Activated CD4-positive, alpha-beta T cell treated with anti-CD3 and anti-CD28 coated beads, Interleukin-2, amount 10 ng/mL, durations not matched to agents 24 days and 14 days (primary cell): ENCODE measurements around the gene CES2. TPM values are rescaled to one million over a fixed set of nuclear protein-coding genes. Genes with fewer than 3 reads are reported as not detected.
A peak's percentile ranks its signal among the peaks of the same experiment; 100 is the strongest.
"Not testable (repeated sequence)": the region's sequence is repeated elsewhere in the genome, so short reads cannot be mapped to it uniquely, and the experiment has no call there.

Source experiments
- DNase-seq: peaks from one replicate; pipeline ENCODE4 v3.0.0; 2022
- H3K27ac Mint-ChIP-seq: one replicate; pipeline ENCODE4 v1.8.0; 2022; ENCODE audit warnings: mild to moderate bottlenecking, mixed read lengths
- H3K27me3 Mint-ChIP-seq: one replicate; pipeline ENCODE4 v1.8.0; 2022; ENCODE audit warnings: mixed read lengths
- H3K36me3 Mint-ChIP-seq: one replicate; pipeline ENCODE4 v1.8.0; 2022; ENCODE audit warnings: low read depth, mild to moderate bottlenecking, mixed read lengths
- H3K4me1 Mint-ChIP-seq: one replicate; pipeline ENCODE4 v1.8.0; 2021; ENCODE audit warnings: mixed read lengths
- H3K4me3 Mint-ChIP-seq: one replicate; pipeline ENCODE4 v1.8.0; 2022; ENCODE audit warnings: mild to moderate bottlenecking, moderate library complexity, mixed read lengths
- H3K9me3 Mint-ChIP-seq: one replicate; pipeline ENCODE4 v1.8.0; 2021; ENCODE audit warnings: mixed read lengths
- intact Hi-C: fragments of 100-400 bp; cut with micrococcal nuclease; formaldehyde crosslinking; loops from one replicate; pipeline ENCODE4 v1.15.1; 2023
- total RNA-seq: library from RNA; stranded (reverse); gene quantifications from 2 replicates; pipeline ENCODE4 v1.2.3, GENCODE V29; 2022

The CES2 gene
- total RNA-seq, 1 donor from 2014 or later: 33.6 TPM

- no peak for DNase-seq
- no peaks in the 10 kb centered on the region for H3K27me3 Mint-ChIP-seq
- peak within 1 kb of the TSS; percentile 97 for H3K27ac Mint-ChIP-seq
- H3K9me3 Mint-ChIP-seq: peaks cover 4% of the 10 kb centered on the region
- H3K4me1 Mint-ChIP-seq: peaks cover 45% of the 10 kb centered on the region
- intact Hi-C loops: no loop called here
- H3K4me3 Mint-ChIP-seq: peak within 1 kb of the TSS; percentile 21
- H3K36me3 Mint-ChIP-seq: peaks cover 10% of the 10 kb centered on the region
These were observed 53.0 kb downstream of the CES2 start, which contains the start of gene CES4A for GRCh38 chr16:66988197-66988788. CES4A (plus strand) TSS chr16:66988589; CDS start chr16:66988773, 184 bp downstream.

- peaks cover 21% of the 10 kb centered on the region for H3K4me1 Mint-ChIP-seq
- H3K4me3 Mint-ChIP-seq: no peak overlapping the region
- peaks cover 4% of the 10 kb centered on the region for H3K9me3 Mint-ChIP-seq
- no peak for DNase-seq
- peaks cover 4% of the 10 kb centered on the region for H3K36me3 Mint-ChIP-seq
- intact Hi-C loops: no loop called here
- no peak overlapping the region for H3K27ac Mint-ChIP-seq
- H3K27me3 Mint-ChIP-seq: no peaks in the 10 kb centered on the region
These were observed 56.3 kb downstream of the CES2 start for GRCh38 chr16:66991545-66992077.

- H3K27me3 Mint-ChIP-seq, H3K4me3 Mint-ChIP-seq, H3K27ac Mint-ChIP-seq, intact Hi-C loops, DNase-seq, H3K4me1 Mint-ChIP-seq, H3K36me3 Mint-ChIP-seq, H3K9me3 Mint-ChIP-seq: not testable (repeated sequence)
These were observed 58.2 kb downstream of the CES2 start for GRCh38 chr16:66993558-66993957.

Other genes with a start within 250 kb of the CES2 start
- 3.5 and 5.0 TPM in 2 replicates for gene CMTM4, start 238.8 kb upstream of the CES2 start, total RNA-seq
- gene DYNC1LI2, start 183.9 kb upstream of the CES2 start, total RNA-seq: 51.4 and 56.5 TPM in 2 replicates
- 0.37 TPM in 1 of 2 replicates, not detected in the other for gene TERB1, start 133.9 kb upstream of the CES2 start, total RNA-seq
- 118 and 125 TPM in 2 replicates for gene NAE1, start 104.5 kb upstream of the CES2 start, total RNA-seq
- gene CA7, start 91.1 kb upstream of the CES2 start, total RNA-seq: 0.28 and 0.56 TPM in 2 replicates
- gene PDP2, start 55.0 kb upstream of the CES2 start, total RNA-seq: 48.0 and 51.8 TPM in 2 replicates
- not detected in 2 replicates for gene CDH16, start 16.6 kb upstream of the CES2 start, total RNA-seq
- 1.3 TPM in 2 replicates for gene RRAD, start 10.0 kb upstream of the CES2 start, total RNA-seq
- gene CIAO2B, start 1.1 kb upstream of the CES2 start, total RNA-seq: 170 and 176 TPM in 2 replicates
- 6.8 and 7.0 TPM in 2 replicates for gene CES3, start 25.8 kb downstream of the CES2 start, total RNA-seq
- gene CES4A, start 53.1 kb downstream of the CES2 start, total RNA-seq: 27.0 and 27.5 TPM in 2 replicates
- gene CBFB, start 93.6 kb downstream of the CES2 start, total RNA-seq: 163 and 172 TPM in 2 replicates
- gene PHAF1, start 174.4 kb downstream of the CES2 start, total RNA-seq: 19.4 and 19.8 TPM in 2 replicates
- 5.5 and 5.6 TPM in 2 replicates for gene B3GNT9, start 215.5 kb downstream of the CES2 start, total RNA-seq
- 28.9 and 30.1 TPM in 2 replicates for gene TRADD, start 224.4 kb downstream of the CES2 start, total RNA-seq
- gene FBXL8, start 224.4 kb downstream of the CES2 start, total RNA-seq: 25.1 and 30.0 TPM in 2 replicates
- 48.5 and 54.0 TPM in 2 replicates for gene HSF4, start 229.2 kb downstream of the CES2 start, total RNA-seq
- gene NOL3, start 235.0 kb downstream of the CES2 start, total RNA-seq: 31.0 and 36.7 TPM in 2 replicates
- gene MATCAP1, start 248.4 kb downstream of the CES2 start, total RNA-seq: 51.3 and 55.1 TPM in 2 replicates